ENCODE measurements around the gene GPER1. TPM values are rescaled to one million over a fixed set of nuclear protein-coding genes. Genes with fewer than 3 reads are reported as not detected.

GPER1 gene
- total RNA-seq, 1 experiment from 2014 or later = not detected

DNA sequence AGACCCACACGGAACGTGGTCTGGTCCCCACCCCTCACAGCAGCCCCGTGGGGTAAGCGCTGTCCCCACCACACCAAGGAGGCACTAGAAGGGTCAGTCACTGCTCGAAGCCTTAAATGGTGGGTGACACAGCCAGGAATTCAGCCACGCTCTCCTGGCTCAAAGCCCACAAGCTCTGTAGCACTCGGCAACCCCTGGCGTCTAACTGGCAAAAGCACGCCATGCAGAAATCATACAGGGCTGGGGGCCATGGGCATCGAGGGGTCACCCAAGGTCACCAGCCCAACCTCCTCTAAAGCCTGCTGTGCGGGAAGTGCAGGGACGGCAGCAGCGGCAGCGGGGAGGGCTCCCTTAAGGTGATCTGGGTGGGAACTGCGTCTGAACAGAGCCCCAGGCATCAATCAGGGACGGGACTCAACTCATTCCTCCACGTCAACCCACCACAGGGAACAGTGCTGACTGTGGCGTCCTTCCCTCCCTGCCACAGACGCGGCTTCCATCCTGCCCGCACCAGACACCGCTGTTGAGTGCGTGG, 7.8 kb downstream of the GPER1 start:
- Histone ChIP-seq H3K14ac (ENCODE audit: insufficient read depth, low read length) (0 out of 2 replicates have a peak overlapping the region, but pooled peaks have one; percentile 5), H4K20me1 (ENCODE audit: control insufficient read depth, insufficient read depth, insufficient read length) (peaks cover 9% of the 10 kb centered on the region), H3K4ac (ENCODE audit: low read depth, low read length) (no peak overlapping the region), H3K79me2 (ENCODE audit: insufficient read depth, low read length) (peaks cover 3% of the 10 kb centered on the region; the same call in 1 of the 2 replicates), H3K9ac (ENCODE audit: extremely low read depth, insufficient read length, low read length) (no peak overlapping the region), H2BK15ac (ENCODE audit: low read depth, low read length) (no peak overlapping the region), H3T11ph (ENCODE audit: low read length) (no peak overlapping the region), H3K79me1 (ENCODE audit: insufficient read depth, low read depth, low read length, poor library complexity, severe bottlenecking) (peaks cover 7% of the 10 kb centered on the region), H3K23me2 (ENCODE audit: insufficient read length, low read depth, low read length, poor library complexity, severe bottlenecking) (no peaks in the 10 kb centered on the region), H2BK20ac (ENCODE audit: low read depth, low read length, poor library complexity, severe bottlenecking) (no peak overlapping the region), H2BK12ac (ENCODE audit: insufficient read length, low read depth, low read length) (no peak overlapping the region), H4K8ac (replicated peaks; ENCODE audit: insufficient read length, low read depth, low read length) (no peak overlapping the region), H3K56ac (ENCODE audit: insufficient read length, low read depth, low read length) (no peak overlapping the region), H3K27me3 (ENCODE audit: insufficient read depth, low read length) (no peaks in the 10 kb centered on the region), H4K5ac (ENCODE audit: insufficient read length, low read depth, low read length) (no peak overlapping the region), H2BK120ac (ENCODE audit: low read depth, low read length, poor library complexity, severe bottlenecking) (no peak overlapping the region), H3K4me1 (ENCODE audit: insufficient read depth, low read length) (no peaks in the 10 kb centered on the region), H2AFZ (ENCODE audit: low read length) (no peak overlapping the region), H3K9me3 (ENCODE audit: control insufficient read depth, low read depth, low read length) (no peaks in the 10 kb centered on the region), H3K23ac (ENCODE audit: insufficient read length, low read depth, low read length) (no peak overlapping the region), H3K27ac (ENCODE audit: insufficient read length, low read depth, low read length) (no peak overlapping the region), H3K4me2 (ENCODE audit: insufficient read depth, insufficient read length, low read length) (no peak overlapping the region), H2BK5ac (ENCODE audit: insufficient read length, low read length) (no peak overlapping the region), H3K18ac (ENCODE audit: insufficient read length, low read depth, low read length) (no peak overlapping the region), H2AK5ac (ENCODE audit: insufficient read length, low read length) (no peak overlapping the region), H4K91ac (ENCODE audit: insufficient read length, low read depth, low read length) (peak overlapping the region; percentile 18)
- no peaks in the 10 kb centered on the region; the same call in 1 of the 2 replicates for H3K27me3 Mint-ChIP-seq (ENCODE audit: low read depth)
- no peak for DNase-seq
- TF ChIP-seq, protein P1, sequence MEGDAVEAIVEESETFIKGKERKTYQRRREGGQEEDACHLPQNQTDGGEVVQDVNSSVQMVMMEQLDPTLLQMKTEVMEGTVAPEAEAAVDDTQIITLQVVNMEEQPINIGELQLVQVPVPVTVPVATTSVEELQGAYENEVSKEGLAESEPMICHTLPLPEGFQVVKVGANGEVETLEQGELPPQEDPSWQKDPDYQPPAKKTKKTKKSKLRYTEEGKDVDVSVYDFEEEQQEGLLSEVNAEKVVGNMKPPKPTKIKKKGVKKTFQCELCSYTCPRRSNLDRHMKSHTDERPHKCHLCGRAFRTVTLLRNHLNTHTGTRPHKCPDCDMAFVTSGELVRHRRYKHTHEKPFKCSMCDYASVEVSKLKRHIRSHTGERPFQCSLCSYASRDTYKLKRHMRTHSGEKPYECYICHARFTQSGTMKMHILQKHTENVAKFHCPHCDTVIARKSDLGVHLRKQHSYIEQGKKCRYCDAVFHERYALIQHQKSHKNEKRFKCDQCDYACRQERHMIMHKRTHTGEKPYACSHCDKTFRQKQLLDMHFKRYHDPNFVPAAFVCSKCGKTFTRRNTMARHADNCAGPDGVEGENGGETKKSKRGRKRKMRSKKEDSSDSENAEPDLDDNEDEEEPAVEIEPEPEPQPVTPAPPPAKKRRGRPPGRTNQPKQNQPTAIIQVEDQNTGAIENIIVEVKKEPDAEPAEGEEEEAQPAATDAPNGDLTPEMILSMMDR (conservative IDR thresholded peaks at IDR 0.05) = no peak
- no peaks in the 10 kb centered on the region for H3K4me1 Mint-ChIP-seq
- H3K4me3 Mint-ChIP-seq = no peak overlapping the region
- WGBS (ENCODE audit: extremely low coverage, insufficient read length, low lambda C conversion rate) = no CpG with 5 or more reads among the region's 23 CpGs
- peaks cover 5 to 30% (median 19%) of the 10 kb centered on the region in 3 experiments; a peak in 6 of 7 replicates for H3K36me3 Mint-ChIP-seq (ENCODE audit: insufficient read depth in 1 of 3, low read depth in 3 of 3)
- H3K27ac Mint-ChIP-seq = peak overlapping the region; percentile 41 to 91 (median 75); a peak in 6 of 7 replicates
- H3K9me3 Mint-ChIP-seq = no peaks in the 10 kb centered on the region

Data from H9 (cell line).